B cell (primary cell): Measurements from ENCODE around the gene ZFP57. TPM values are rescaled to one million over a fixed set of nuclear protein-coding genes. Genes with fewer than 3 reads are reported as not detected.
A peak's percentile ranks its signal among the peaks of the same experiment; 100 is the strongest.

Source experiments
- ATAC-seq: fragments of 200-7000 bp; cut with Tn5 transposase; one replicate; pipeline ENCODE4 v1.10.0; 2021; ENCODE audit warnings: low read depth, mild to moderate bottlenecking, moderate number of reproducible peaks, moderate library complexity
- CTCF ChIA-PET: fragments of 350-600 bp; sonication (Branson Sonifier 250); formaldehyde crosslinking; loops from one replicate; lab custom pipeline; 2021; ENCODE audit warnings: antibody characterized with exemption, inconsistent platforms; lab: Charles Lee
- POLR2A ChIA-PET: fragments of 350-600 bp; sonication (Branson Sonifier 250); formaldehyde crosslinking; loops from one replicate; lab custom pipeline; 2021; ENCODE audit warnings: antibody characterized with exemption; lab: Charles Lee
- DNase-seq: peaks from one replicate; pipeline ENCODE4 v3.0.0; 2013
- H2AFZ ChIP-seq: 2 replicates; pipeline ENCODE4 v1.6.1; 2012; ENCODE audit warnings: mild to moderate bottlenecking, low read depth, low read length; ENCODE audit not compliant: insufficient read depth, poor library complexity, severe bottlenecking
- H3K27ac ChIP-seq, 2 donors: 1 replicate in 1 of 2; 2 replicates in 1 of 2; pipeline ENCODE4 v1.5.1; 2012 to 2013; ENCODE audit warnings: low read length in 2 of 2, mild to moderate bottlenecking in 2 of 2, moderate library complexity in 1 of 2
- H3K27me3 ChIP-seq, 4 experiments: fragments of 200-600 bp in 1 of 4; sonication (generic) in 1 of 4; replicated peaks in 1 of 4; 1 replicate in 2 of 4; 2 replicates in 2 of 4; pipeline versions ENCODE4 v1.6.1 to v1.7.0; 2013 to 2016; ENCODE audit warnings: low read length in 3 of 4, mild to moderate bottlenecking in 2 of 4, mixed read lengths in 1 of 4, moderate library complexity in 1 of 4; ENCODE audit not compliant: insufficient read depth in 4 of 4, control insufficient read depth in 3 of 4; ENCODE audit errors: control extremely low read depth in 1 of 4
- H3K36me3 ChIP-seq, 2 experiments: replicated peaks in 1 of 2; 1 replicate in 1 of 2; 2 replicates in 1 of 2; pipeline versions ENCODE4 v1.6.1 to v1.7.1; 2013; ENCODE audit warnings: low read length in 1 of 2; ENCODE audit not compliant: insufficient read depth in 2 of 2, control insufficient read depth in 1 of 2; ENCODE audit errors: control extremely low read depth in 1 of 2, extremely low read depth in 1 of 2
- H3K4me1 ChIP-seq, 2 donors: fragments of 200-600 bp in 1 of 2; sonication (generic) in 1 of 2; 1 replicate in 1 of 2; 2 replicates in 1 of 2; pipeline versions ENCODE4 v1.5.1 to v1.6.1; 2013 to 2017; ENCODE audit warnings: low read length in 2 of 2; ENCODE audit not compliant: control insufficient read depth in 2 of 2, insufficient read depth in 2 of 2
- H3K4me2 ChIP-seq: replicated peaks from 2 replicates; pipeline ENCODE3; 2012; ENCODE audit warnings: mild to moderate bottlenecking, low read depth, low read length; ENCODE audit not compliant: poor library complexity, severe bottlenecking
- H3K4me3 ChIP-seq, 5 experiments: fragments of 200-600 bp in 1 of 5; sonication (generic) in 1 of 5; 1 replicate in 3 of 5; 2 replicates in 2 of 5; pipeline versions ENCODE4 v1.5.1 to v1.7.0; 2011 to 2016; ENCODE audit warnings: low read length in 4 of 5, mild to moderate bottlenecking in 4 of 5, low read depth in 2 of 5, control low read depth in 1 of 5, moderate library complexity in 1 of 5; ENCODE audit not compliant: insufficient read depth in 1 of 5; ENCODE audit errors: control extremely low read depth in 1 of 5, extremely low read depth in 1 of 5
- H3K79me2 ChIP-seq: fragments of 200-600 bp; sonication (generic); one replicate; pipeline ENCODE4 v1.6.0; 2016; ENCODE audit warnings: low read length; ENCODE audit not compliant: control insufficient read depth, insufficient read depth
- H3K9ac ChIP-seq: fragments of 200-600 bp; sonication (generic); 2 replicates; pipeline ENCODE4 v1.6.1; 2017; ENCODE audit warnings: mild to moderate bottlenecking, low read length, moderate library complexity
- H3K9me3 ChIP-seq, 3 donors: one replicate each; pipeline versions ENCODE4 v1.6.1 to v1.7.1; 2013; ENCODE audit warnings: low read length in 2 of 3; ENCODE audit not compliant: control insufficient read depth in 2 of 3, insufficient read depth in 1 of 3; ENCODE audit errors: control extremely low read depth in 1 of 3
- H4K20me1 ChIP-seq: 2 replicates; pipeline ENCODE4 v1.6.0; 2012; ENCODE audit warnings: mild to moderate bottlenecking, low read length; ENCODE audit not compliant: insufficient read depth, control insufficient read depth, poor library complexity, severe bottlenecking
- H3K27ac Mint-ChIP-seq: one replicate; pipeline ENCODE4 v1.8.0; 2021; ENCODE audit warnings: mixed read lengths
- H3K27me3 Mint-ChIP-seq: one replicate; pipeline ENCODE4 v1.8.0; 2021; ENCODE audit warnings: mixed read lengths
- H3K4me1 Mint-ChIP-seq: one replicate; pipeline ENCODE4 v1.8.0; 2021; ENCODE audit warnings: mixed read lengths
- H3K4me3 Mint-ChIP-seq: one replicate; pipeline ENCODE4 v1.8.0; 2021; ENCODE audit warnings: mixed read lengths
- H3K9me3 Mint-ChIP-seq: one replicate; pipeline ENCODE4 v1.8.0; 2022; ENCODE audit warnings: mixed read lengths; ENCODE audit not compliant: insufficient read depth
- CTCF ChIP-seq: fragments of 200-600 bp; IDR thresholded peaks from one replicate; pipeline ENCODE4 v1.8.0; 2022; ENCODE audit warnings: antibody characterized with exemption, mild to moderate bottlenecking
- EZH2 ChIP-seq: IDR thresholded peaks from 2 replicates; pipeline ENCODE4 v1.6.1; 2012; ENCODE audit warnings: borderline replicate concordance, low read depth, mild to moderate bottlenecking, moderate library complexity, low read length; ENCODE audit not compliant: insufficient read depth, poor library complexity, severe bottlenecking
- WGBS: methylation state at CpG from one replicate; pipeline ENCODE4 v1.1.5; 2013; ENCODE audit warnings: missing lambda C conversion rate; ENCODE audit not compliant: insufficient coverage; 5-methylcytosine and 5-hydroxymethylcytosine counted together
- intact Hi-C: fragments of 100-400 bp; cut with micrococcal nuclease; formaldehyde crosslinking; loops from one replicate; pipeline ENCODE4 v1.10.0; 2022
- polyA plus RNA-seq: library from polyadenylated mRNA; depleted of rRNA; stranded (reverse); fragments of >200 nt; gene quantifications from 2 replicates; pipeline ENCODE4 v1.2.3, GENCODE V29; 2012
- total RNA-seq, 2 donors: library from RNA; stranded (reverse); fragments of 120-200 nt in 1 of 2; gene quantifications; 1 replicate in 1 of 2; 2 replicates in 1 of 2; pipeline versions ENCODE4 v1.2.3 to v1.2.4, GENCODE V29; 2013 to 2022

ZFP57 gene
- total and polyA plus RNA-seq, 2 donors (not counting 1 experiment from before 2014, with no cell fraction given), result 0.39 to 5.0 TPM

GRCh38 chr6:29723666-29724588 is 43.0 kb upstream of the ZFP57 start:
- ATAC-seq (peak; percentile 48), DNase-seq (peak; percentile 84)
- Histone ChIP-seq H3K4me2 (peak overlapping the region; percentile 95), H4K20me1 (peaks cover 48% of the 10 kb centered on the region), H3K9ac (peak overlapping the region; percentile 100), H3K27me3 (no peaks in the 10 kb centered on the region), H3K4me3 (peak overlapping the region; percentile 75 to 100 (median 100)), H3K9me3 (no peaks in the 10 kb centered on the region), H3K4me1 (peaks cover 29 to 43% of the 10 kb centered on the region in 2 donors), H2AFZ (peak overlapping the region; percentile 88), H3K79me2 (peaks cover 48% of the 10 kb centered on the region), H3K27ac (peak overlapping the region; percentile 99 to 100), H3K36me3 (peaks cover 0 to 43% of the 10 kb centered on the region in 2 experiments)
- POLR2A ChIA-PET, result interaction anchor here (0.7 to 1.5 kb wide), 4 partner anchors 10 to 1930 kb away, joined by 3 to 7 read pairs (median 3); no protein-coding TSS in a partner anchor
- CTCF ChIA-PET, result no interaction called here
- H3K4me1 Mint-ChIP-seq, result peaks cover 61% of the 10 kb centered on the region
- peak overlapping the region; percentile 98 for H3K27ac Mint-ChIP-seq
- WGBS, result 15% methylated on average over 76 of the region's 76 CpGs
- no peaks in the 10 kb centered on the region for H3K27me3 Mint-ChIP-seq
- no peaks in the 10 kb centered on the region for H3K9me3 Mint-ChIP-seq
- no peak for TF ChIP-seq EZH2
- TF ChIP-seq CTCF, result no peak
- H3K4me3 Mint-ChIP-seq, result peak overlapping the region; percentile 96
- intact Hi-C loops, result loop anchor here (5.0 kb wide), 4 partner anchors 72 to 343 kb away; partner anchors contain the start of genes HLA-A and PPP1R11
